HG02588 (cell line): ENCODE results near the gene GID4.
A peak's percentile ranks its signal among the peaks of the same experiment; 100 is the strongest.
"Not testable (repeated sequence)": the region's sequence is repeated elsewhere in the genome, so short reads cannot be mapped to it uniquely, and the experiment has no call there.

ENCODE experiments used
- ATAC-seq: cut with Tn5 transposase; IDR thresholded peaks from one replicate; pipeline ENCODE4 v1.9.1; 2021; ENCODE audit warnings: mild to moderate bottlenecking, moderate library complexity; ENCODE audit not compliant: unreplicated experiment

GID4 gene

GRCh38 chr17:18038861-18039534 is at the start of gene GID4, which contains the start of gene ATPAF2:
TSS of gene GID4 (plus strand) at chr17:18039408. CDS start at chr17:18039465, 57 bp downstream.
TSS of gene ATPAF2 (minus strand) at chr17:18039168. CDS start at chr17:18039013, 155 bp downstream.
- peak; percentile 80 for ATAC-seq

- no peak for ATAC-seq
Observed at GRCh38 chr17:17989618-17990017, 49.6 kb upstream of the GID4 start.

- ATAC-seq = no peak
Observed at GRCh38 chr17:17990282-17990681, 48.9 kb upstream of the GID4 start.

- no peak for ATAC-seq
Observed at GRCh38 chr17:17993366-17993765, 45.8 kb upstream of the GID4 start.

- no peak for ATAC-seq
Observed at GRCh38 chr17:17993852-17994251, 45.4 kb upstream of the GID4 start.

GRCh38 chr17:17994271-17995069 is 44.7 kb upstream of the GID4 start:
- no peak for ATAC-seq

GRCh38 chr17:17995887-17996286 is 43.3 kb upstream of the GID4 start:
- not testable (repeated sequence) for ATAC-seq

GRCh38 chr17:17998934-17999333 is 40.3 kb upstream of the GID4 start:
- no peak for ATAC-seq

- no peak for ATAC-seq
Observed at GRCh38 chr17:17999364-18000029, 39.7 kb upstream of the GID4 start.

GRCh38 chr17:18000030-18000408 is 39.2 kb upstream of the GID4 start:
- no peak for ATAC-seq

- no peak for ATAC-seq
Observed at GRCh38 chr17:18002171-18002570, 37.0 kb upstream of the GID4 start.

GRCh38 chr17:18004345-18004744 is 34.9 kb upstream of the GID4 start:
- no peak for ATAC-seq

GRCh38 chr17:18004884-18005305 is 34.3 kb upstream of the GID4 start:
- ATAC-seq = no peak

- no peak for ATAC-seq
Observed at GRCh38 chr17:18005496-18005895, 33.7 kb upstream of the GID4 start.

GRCh38 chr17:18006495-18007239 is 32.5 kb upstream of the GID4 start:
- ATAC-seq = no peak

- ATAC-seq = no peak
Observed at GRCh38 chr17:18008496-18009268, 30.5 kb upstream of the GID4 start.

- ATAC-seq = no peak
Observed at GRCh38 chr17:18009609-18010420, 29.4 kb upstream of the GID4 start.

GRCh38 chr17:18011286-18011685 is 27.9 kb upstream of the GID4 start:
- ATAC-seq = no peak

GRCh38 chr17:18014006-18014405 is 25.2 kb upstream of the GID4 start:
- ATAC-seq = no peak
